Stomach (tissue), 4 donors: ENCODE data around the gene NANS.

Source experiments
- CTCF ChIP-seq, 7 experiments: fragments of 450-650 bp in 4 of 7; fragments of 200-600 bp in 3 of 7; sonication (generic) in 3 of 7; IDR thresholded peaks; one replicate each; pipeline ENCODE4 v1.5.1; 2016 to 2019; ENCODE audit warnings: antibody characterized with exemption in 7 of 7, control low read depth in 2 of 7, mild to moderate bottlenecking in 1 of 7
- EP300 ChIP-seq: sonication (generic); formaldehyde crosslinking; IDR thresholded peaks from one replicate; pipeline ENCODE4 v1.6.1; 2017; ENCODE audit warnings: antibody characterized with exemption
- POLR2AphosphoS5 ChIP-seq, 3 donors: sonication (generic); formaldehyde crosslinking; IDR thresholded peaks; one replicate each; pipeline ENCODE4 v1.6.1; 2016; ENCODE audit warnings: antibody characterized with exemption in 3 of 3

- TF ChIP-seq CTCF (IDR thresholded peaks at IDR 0.05) (no peak), POLR2AphosphoS5 (IDR thresholded peaks at IDR 0.05) (no peak), EP300 (no peak)
These were observed 47.8 kb upstream of the NANS start for GRCh38 chr9:98008764-98009163.
